HS-27A (cell line): ENCODE results near the gene SMURF2.
"Not testable (repeated sequence)": the region's sequence is repeated elsewhere in the genome, so short reads cannot be mapped to it uniquely, and the experiment has no call there.

ENCODE experiments used
- DNase-seq: peaks from one replicate; pipeline ENCODE4 v3.0.0-alpha.2; 2012; ENCODE audit warnings: low read depth, missing footprints

Gene SMURF2

GRCh38 chr17:64661976-64662773 is at the start of gene SMURF2:
Gene SMURF2 (minus strand): TSS chr17:64662307. CDS start chr17:64661880, 427 bp downstream.
- no peak for DNase-seq

- DNase-seq: no peak
Measured at GRCh38 chr17:64709481-64709880, 47.4 kb upstream of the SMURF2 start.

GRCh38 chr17:64707050-64707591 is 45.0 kb upstream of the SMURF2 start:
- DNase-seq: peak; percentile 92

- no peak for DNase-seq
Measured at GRCh38 chr17:64706224-64707049, 44.3 kb upstream of the SMURF2 start.

GRCh38 chr17:64702815-64703214 is 40.7 kb upstream of the SMURF2 start:
- no peak for DNase-seq

- DNase-seq: no peak
Measured at GRCh38 chr17:64698725-64699124, 36.6 kb upstream of the SMURF2 start.

GRCh38 chr17:64694207-64694606 is 32.1 kb upstream of the SMURF2 start:
- no peak for DNase-seq

GRCh38 chr17:64692187-64692586 is 30.1 kb upstream of the SMURF2 start:
- no peak for DNase-seq

GRCh38 chr17:64689106-64689505 is 27.0 kb upstream of the SMURF2 start:
- DNase-seq: no peak

GRCh38 chr17:64688481-64688880 is 26.4 kb upstream of the SMURF2 start:
- no peak for DNase-seq

- no peak for DNase-seq
Measured at GRCh38 chr17:64687961-64688360, 25.9 kb upstream of the SMURF2 start.

- DNase-seq: no peak
Measured at GRCh38 chr17:64687376-64687775, 25.3 kb upstream of the SMURF2 start.

GRCh38 chr17:64686705-64687104 is 24.6 kb upstream of the SMURF2 start:
- DNase-seq: no peak

- no peak for DNase-seq
Measured at GRCh38 chr17:64685705-64686104, 23.6 kb upstream of the SMURF2 start.

- no peak for DNase-seq
Measured at GRCh38 chr17:64683796-64684195, 21.7 kb upstream of the SMURF2 start.

GRCh38 chr17:64682261-64683181 is 20.4 kb upstream of the SMURF2 start:
- peak; percentile 87 for DNase-seq

- DNase-seq: peak; percentile 88
Measured at GRCh38 chr17:64679710-64680216, 17.7 kb upstream of the SMURF2 start.

- DNase-seq: no peak
Measured at GRCh38 chr17:64676763-64677162, 14.7 kb upstream of the SMURF2 start.

GRCh38 chr17:64670843-64671590 is 8.9 kb upstream of the SMURF2 start:
- DNase-seq: not testable (repeated sequence)

- not testable (repeated sequence) for DNase-seq
Measured at GRCh38 chr17:64667807-64668721, 6.0 kb upstream of the SMURF2 start.
